GM23338 (cell line): Measurements from ENCODE around the gene SOX15. TPM values are rescaled to one million over a fixed set of nuclear protein-coding genes. Genes with fewer than 3 reads are reported as not detected.

Source experiments
- ATAC-seq: fragments of 200-7000 bp; cut with Tn5 transposase; 3 replicates; pipeline ENCODE4 v1.9.1; 2020
- DNase-seq: peaks from one replicate; pipeline ENCODE4 v3.0.0-alpha.2; 2015; ENCODE audit warnings: low spot score
- H2AFZ ChIP-seq: fragments of 200-600 bp; sonication (generic); 2 replicates; pipeline ENCODE4 v1.8.0; 2016; ENCODE audit warnings: antibody characterized with exemption, mild to moderate bottlenecking, moderate library complexity
- H3F3A ChIP-seq: fragments of 200-600 bp; sonication (generic); replicated peaks from 2 replicates; pipeline ENCODE4 v1.8.0; 2017; ENCODE audit warnings: antibody characterized with exemption, mixed run types, low read depth
- H3K27ac ChIP-seq: fragments of 200-600 bp; sonication (generic); 2 replicates; pipeline ENCODE4 v1.6.1; 2016; ENCODE audit warnings: low read depth
- H3K27me3 ChIP-seq: fragments of 200-600 bp; sonication (generic); 2 replicates; pipeline ENCODE4 v1.8.0; 2016; ENCODE audit warnings: mild to moderate bottlenecking, mixed run types, moderate library complexity; ENCODE audit not compliant: insufficient read depth
- H3K36me3 ChIP-seq: fragments of 200-600 bp; sonication (generic); 2 replicates; pipeline ENCODE4 v1.8.0; 2016; ENCODE audit warnings: mild to moderate bottlenecking; ENCODE audit not compliant: insufficient read depth
- H3K4me1 ChIP-seq: fragments of 200-600 bp; sonication (generic); 2 replicates; pipeline ENCODE4 v1.8.0; 2016; ENCODE audit warnings: mild to moderate bottlenecking, moderate library complexity; ENCODE audit not compliant: insufficient read depth
- H3K4me2 ChIP-seq: fragments of 200-600 bp; sonication (generic); 2 replicates; pipeline ENCODE4 v1.7.1; 2017; ENCODE audit warnings: mixed run types
- H3K4me3 ChIP-seq: fragments of 200-600 bp; sonication (generic); 2 replicates; pipeline ENCODE4 v1.6.1; 2016; ENCODE audit warnings: mixed run types
- H3K79me2 ChIP-seq: fragments of 200-600 bp; sonication (generic); replicated peaks from 2 replicates; pipeline ENCODE4 v1.8.0; 2017; ENCODE audit warnings: mild to moderate bottlenecking; ENCODE audit not compliant: insufficient read depth
- H3K9me2 ChIP-seq: fragments of 200-600 bp; sonication (generic); 2 replicates; pipeline ENCODE4 v1.8.0; 2017; ENCODE audit not compliant: insufficient read depth
- H4K20me1 ChIP-seq: fragments of 200-600 bp; sonication (generic); replicated peaks from 2 replicates; pipeline ENCODE4 v1.8.0; 2017; ENCODE audit warnings: mild to moderate bottlenecking; ENCODE audit not compliant: insufficient read depth
- H3K27ac Mint-ChIP-seq: 2 replicates; pipeline ENCODE4 v1.8.0; 2020; ENCODE audit warnings: inconsistent platforms, mild to moderate bottlenecking, moderate library complexity, mixed read lengths
- H3K27me3 Mint-ChIP-seq: 3 replicates; pipeline ENCODE4 v1.8.0; 2022; ENCODE audit warnings: low read depth, mild to moderate bottlenecking, moderate library complexity, mixed read lengths, inconsistent platforms; ENCODE audit not compliant: insufficient read depth, poor library complexity
- H3K36me3 Mint-ChIP-seq: 3 replicates; pipeline ENCODE4 v1.8.0; 2021; ENCODE audit warnings: low read depth, mild to moderate bottlenecking, inconsistent platforms, moderate library complexity, mixed read lengths
- H3K4me1 Mint-ChIP-seq: 3 replicates; pipeline ENCODE4 v1.8.0; 2020; ENCODE audit warnings: mild to moderate bottlenecking, inconsistent platforms, mixed read lengths
- H3K4me3 Mint-ChIP-seq: 3 replicates; pipeline ENCODE4 v1.8.0; 2021; ENCODE audit warnings: moderate library complexity, mild to moderate bottlenecking, inconsistent platforms, mixed read lengths
- H3K9me3 Mint-ChIP-seq: 3 replicates; pipeline ENCODE4 v1.8.0; 2020; ENCODE audit warnings: moderate library complexity, mild to moderate bottlenecking, inconsistent platforms, mixed read lengths
- POLR2AphosphoS5 ChIP-seq: IDR thresholded peaks from 2 replicates; pipeline ENCODE4 v1.6.1; 2016; ENCODE audit warnings: antibody characterized with exemption, low read depth
- ZNF114 ChIP-seq: fragments of 250-450 bp; sonication (Bioruptor Pico); IDR thresholded peaks from 2 replicates; pipeline ENCODE4 v1.5.0; 2020; ENCODE audit warnings: mild to moderate bottlenecking, moderate library complexity
- polyA plus RNA-seq: library from polyadenylated mRNA; unstranded; fragments of >200 nt; fragmentation: Nextera tagmentation; extraction: Ambion mirVana; gene quantifications from 2 replicates; pipeline ENCODE4 v1.2.1, GENCODE V29; 2016
- total RNA-seq: library from RNA; depleted of rRNA; stranded (reverse); fragments of >200 nt; shearing (Covaris generic); gene quantifications from 2 replicates; pipeline ENCODE4 v1.2.3, GENCODE V29; 2014
- TF ChIP-seq, protein P1 (sequence below): IDR thresholded peaks from 2 replicates; pipeline ENCODE4 v1.6.1; 2016; ENCODE audit warnings: antibody characterized with exemption
- TF ChIP-seq, protein P2 (sequence below), 2 experiments: fragments of 200-600 bp in 1 of 2; sonication (generic) in 1 of 2; conservative IDR thresholded peaks; 2 replicates each; pipeline versions ENCODE4 v1.5.1 to v1.6.1; 2016 to 2017; ENCODE audit warnings: antibody characterized with exemption in 2 of 2, low read depth in 2 of 2, mild to moderate bottlenecking in 2 of 2, moderate library complexity in 1 of 2

SOX15 gene
- total and polyA plus RNA-seq, 2 experiments from 2014 or later = 29.9 to 43.0 TPM

DNA sequence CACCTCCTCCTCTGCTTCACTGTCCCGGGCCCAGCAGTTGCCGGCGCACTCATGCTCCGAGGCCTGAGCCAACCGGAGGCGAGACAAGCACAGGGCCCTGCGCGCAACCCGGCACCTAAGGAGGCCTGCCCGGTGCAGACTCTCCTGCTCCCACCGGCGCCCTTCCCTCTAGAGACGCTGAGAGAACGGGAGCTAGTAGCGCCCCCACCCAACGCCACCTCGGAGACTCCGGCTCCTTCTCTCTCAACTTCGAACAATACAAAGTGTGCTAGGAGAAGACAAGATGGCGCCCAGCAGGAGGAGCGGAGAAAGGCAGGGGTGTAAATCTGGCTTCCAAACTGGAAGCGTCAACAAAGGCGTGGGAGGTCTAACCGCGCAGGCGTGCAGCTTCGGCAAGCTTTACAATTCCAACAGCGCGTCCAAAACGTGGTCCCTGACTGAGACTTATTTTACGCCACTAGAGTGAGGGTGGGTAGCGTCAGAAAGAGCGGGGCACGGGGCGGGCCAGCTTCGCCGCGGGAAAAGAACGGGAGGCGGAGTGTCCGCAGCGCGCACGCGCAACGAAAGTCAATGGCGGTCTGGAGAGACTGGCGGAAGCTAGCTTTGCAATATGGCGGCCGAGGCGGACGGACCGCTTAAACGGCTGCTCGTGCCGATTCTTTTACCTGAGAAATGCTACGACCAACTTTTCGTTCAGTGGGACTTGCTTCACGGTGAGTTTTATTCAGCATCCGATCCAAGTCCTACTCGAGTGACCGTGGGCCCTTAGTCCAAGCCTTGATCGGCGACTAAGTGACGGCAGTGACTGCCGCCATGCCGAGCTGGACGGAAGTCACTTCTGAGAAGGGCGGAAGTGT lies 6.4 kb downstream of the SOX15 start, which contains the start of gene MPDU1:
Gene MPDU1 (plus strand): TSS at position 600 of the 857 bp plus-strand sequence. CDS start 11 bp downstream, at position 611.
- Histone ChIP-seq H3K9me2 (no peaks in the 10 kb centered on the region; the same call in 1 of the 2 replicates), H3K27ac (peak within 1 kb of the TSS; percentile 97), H3K4me1 (peaks cover 19% of the 10 kb centered on the region), H3K4me3 (peak within 1 kb of the TSS; percentile 60), H3K27me3 (no peaks in the 10 kb centered on the region), H2AFZ (peak within 1 kb of the TSS; percentile 48; the same call in 1 of the 2 replicates), H4K20me1 (no peaks in the 10 kb centered on the region; the same call in 1 of the 2 replicates), H3F3A (peaks cover 45% of the 10 kb centered on the region), H3K79me2 (peaks cover 33% of the 10 kb centered on the region), H3K4me2 (peak within 1 kb of the TSS; percentile 81), H3K36me3 (no peaks in the 10 kb centered on the region; the same call in 1 of the 2 replicates)
- H3K4me1 Mint-ChIP-seq = peaks cover 53% of the 10 kb centered on the region
- H3K4me3 Mint-ChIP-seq = peak within 1 kb of the TSS; percentile 98
- H3K27ac Mint-ChIP-seq = peak within 1 kb of the TSS; percentile 100
- H3K36me3 Mint-ChIP-seq = peaks cover 63% of the 10 kb centered on the region
- DNase-seq (peak; percentile 98), ATAC-seq (peak; percentile 37)
- TF ChIP-seq, protein P1, sequence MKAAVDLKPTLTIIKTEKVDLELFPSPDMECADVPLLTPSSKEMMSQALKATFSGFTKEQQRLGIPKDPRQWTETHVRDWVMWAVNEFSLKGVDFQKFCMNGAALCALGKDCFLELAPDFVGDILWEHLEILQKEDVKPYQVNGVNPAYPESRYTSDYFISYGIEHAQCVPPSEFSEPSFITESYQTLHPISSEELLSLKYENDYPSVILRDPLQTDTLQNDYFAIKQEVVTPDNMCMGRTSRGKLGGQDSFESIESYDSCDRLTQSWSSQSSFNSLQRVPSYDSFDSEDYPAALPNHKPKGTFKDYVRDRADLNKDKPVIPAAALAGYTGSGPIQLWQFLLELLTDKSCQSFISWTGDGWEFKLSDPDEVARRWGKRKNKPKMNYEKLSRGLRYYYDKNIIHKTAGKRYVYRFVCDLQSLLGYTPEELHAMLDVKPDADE = peak; percentile 66
- TF ChIP-seq ZNF114 = no peak
- peak; percentile 59 for TF ChIP-seq POLR2AphosphoS5
- H3K27me3 Mint-ChIP-seq = peaks cover 42% of the 10 kb centered on the region
- peaks cover 5% of the 10 kb centered on the region; the same call in 2 of the 3 replicates for H3K9me3 Mint-ChIP-seq

DNA sequence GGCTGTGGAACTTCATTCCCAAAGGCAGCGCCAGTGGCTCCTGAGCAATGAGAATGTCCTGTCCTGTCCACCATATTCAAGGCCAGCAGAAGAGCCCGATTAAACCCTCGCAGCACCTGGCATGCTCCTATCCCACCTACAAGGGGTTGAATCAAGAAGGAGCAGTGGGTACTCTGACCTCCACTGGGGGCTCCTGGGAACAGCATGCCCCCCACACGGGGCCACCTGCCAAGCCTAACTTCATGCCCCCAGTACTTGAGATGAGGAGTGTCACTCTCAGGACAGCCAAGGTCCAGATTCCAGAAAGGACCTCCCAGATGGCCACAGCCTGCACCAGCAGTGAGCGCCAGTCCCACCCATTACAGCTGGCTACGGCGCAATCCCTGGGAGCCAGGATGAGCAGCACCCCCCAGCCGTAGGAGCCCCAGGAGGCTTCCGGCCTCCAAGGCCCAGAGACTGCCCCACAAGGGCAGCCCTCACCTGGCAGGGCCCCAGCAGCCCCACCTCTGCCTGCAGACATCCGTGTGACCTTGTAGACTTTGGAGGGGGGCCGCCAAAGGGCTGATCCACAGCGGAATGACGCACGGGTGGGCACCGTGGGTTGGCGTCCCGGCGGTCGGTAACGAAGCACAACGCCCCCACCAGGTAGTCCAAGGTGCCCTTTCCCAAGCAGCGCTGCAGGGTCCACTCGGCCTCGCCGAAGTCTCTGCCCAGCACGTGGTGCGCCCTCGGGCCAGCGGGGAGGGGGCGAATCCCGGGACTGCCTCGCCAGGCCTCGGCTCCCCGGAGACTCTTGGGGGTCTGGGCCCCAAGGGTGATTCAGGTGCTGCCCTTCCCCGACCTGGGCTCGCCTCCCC lies 7.3 kb downstream of the SOX15 start:
- H3K36me3 Mint-ChIP-seq = peaks cover 64% of the 10 kb centered on the region
- Histone ChIP-seq H2AFZ (no peak overlapping the region), H3K4me2 (peak overlapping the region; percentile 81), H3K27ac (peak overlapping the region; percentile 97), H3K4me1 (peaks cover 19% of the 10 kb centered on the region), H3K36me3 (peaks cover 8% of the 10 kb centered on the region), H3K79me2 (peaks cover 33% of the 10 kb centered on the region), H4K20me1 (peaks cover 1% of the 10 kb centered on the region), H3K9me2 (no peaks in the 10 kb centered on the region; the same call in 1 of the 2 replicates), H3K27me3 (no peaks in the 10 kb centered on the region), H3K4me3 (peak overlapping the region; percentile 60), H3F3A (peaks cover 47% of the 10 kb centered on the region)
- H3K4me1 Mint-ChIP-seq = peaks cover 55% of the 10 kb centered on the region
- H3K4me3 Mint-ChIP-seq = peak overlapping the region; percentile 98
- peaks cover 43% of the 10 kb centered on the region for H3K27me3 Mint-ChIP-seq
- peak; percentile 47 for DNase-seq
- H3K27ac Mint-ChIP-seq = peak overlapping the region; percentile 100
- ATAC-seq = peak; percentile 0
- no peak; the same call in 1 of the 2 replicates for TF ChIP-seq POLR2AphosphoS5
- TF ChIP-seq, protein P2, sequence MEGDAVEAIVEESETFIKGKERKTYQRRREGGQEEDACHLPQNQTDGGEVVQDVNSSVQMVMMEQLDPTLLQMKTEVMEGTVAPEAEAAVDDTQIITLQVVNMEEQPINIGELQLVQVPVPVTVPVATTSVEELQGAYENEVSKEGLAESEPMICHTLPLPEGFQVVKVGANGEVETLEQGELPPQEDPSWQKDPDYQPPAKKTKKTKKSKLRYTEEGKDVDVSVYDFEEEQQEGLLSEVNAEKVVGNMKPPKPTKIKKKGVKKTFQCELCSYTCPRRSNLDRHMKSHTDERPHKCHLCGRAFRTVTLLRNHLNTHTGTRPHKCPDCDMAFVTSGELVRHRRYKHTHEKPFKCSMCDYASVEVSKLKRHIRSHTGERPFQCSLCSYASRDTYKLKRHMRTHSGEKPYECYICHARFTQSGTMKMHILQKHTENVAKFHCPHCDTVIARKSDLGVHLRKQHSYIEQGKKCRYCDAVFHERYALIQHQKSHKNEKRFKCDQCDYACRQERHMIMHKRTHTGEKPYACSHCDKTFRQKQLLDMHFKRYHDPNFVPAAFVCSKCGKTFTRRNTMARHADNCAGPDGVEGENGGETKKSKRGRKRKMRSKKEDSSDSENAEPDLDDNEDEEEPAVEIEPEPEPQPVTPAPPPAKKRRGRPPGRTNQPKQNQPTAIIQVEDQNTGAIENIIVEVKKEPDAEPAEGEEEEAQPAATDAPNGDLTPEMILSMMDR (conservative IDR thresholded peaks at IDR 0.05; ENCODE audit: low read depth in 2 of 2) = peak in 1 of 2 experiments; percentile 27; a peak in 1 of 4 replicates
- peaks cover 5% of the 10 kb centered on the region; the same call in 2 of the 3 replicates for H3K9me3 Mint-ChIP-seq
